K562 (cell line): Measurements from ENCODE around the gene SP6. TPM values are rescaled to one million over a fixed set of nuclear protein-coding genes. Genes with fewer than 3 reads are reported as not detected.

ENCODE experiments used
- C11orf30 ChIP-seq: fragments of 450-650 bp; IDR thresholded peaks from 2 replicates; pipeline ENCODE4 v1.6.1; 2016; ENCODE audit warnings: low read depth, mild to moderate bottlenecking
- CEBPZ ChIP-seq: fragments of 150-350 bp; IDR thresholded peaks from 2 replicates; pipeline ENCODE4 v1.6.1; 2014; ENCODE audit warnings: low read depth, mild to moderate bottlenecking, low read length, borderline replicate concordance
- CHCHD3 ChIP-seq: fragments of 250-450 bp; sonication (Bioruptor Pico); IDR thresholded peaks from 2 replicates; pipeline ENCODE4 v2.1.2; 2022; ENCODE audit warnings: mild to moderate bottlenecking
- CTBP1 ChIP-seq: fragments of 450-650 bp; IDR thresholded peaks from 2 replicates; pipeline ENCODE4 v1.6.1; 2016; ENCODE audit warnings: borderline replicate concordance
- CTCF ChIP-seq, 3 experiments: IDR thresholded peaks in 2 of 3; conservative IDR thresholded peaks in 1 of 3; 2 replicates each; pipeline ENCODE4 v1.5.1; 2011 to 2012; ENCODE audit warnings: low read length in 3 of 3, mild to moderate bottlenecking in 3 of 3, control low read depth in 2 of 3, improper control_type of control experiment in 1 of 3, inconsistent platforms in 1 of 3, low read depth in 1 of 3, mixed read lengths in 1 of 3, moderate library complexity in 1 of 3; ENCODE audit not compliant: insufficient read depth in 2 of 3
- EHMT2 ChIP-seq: fragments of 450-650 bp; IDR thresholded peaks from 2 replicates; pipeline ENCODE4 v1.6.1; 2018; ENCODE audit warnings: antibody characterized with exemption
- HDAC2 ChIP-seq: fragments of 450-650 bp; IDR thresholded peaks from 2 replicates; pipeline ENCODE4 v1.6.1; 2016; ENCODE audit warnings: mild to moderate bottlenecking
- MECOM ChIP-seq: fragments of 250-450 bp; sonication (Bioruptor Pico); IDR thresholded peaks from 2 replicates; pipeline ENCODE4 v1.8.0; 2022; ENCODE audit warnings: inconsistent platforms
- NCOA2 ChIP-seq, 2 experiments: fragments of 450-650 bp; IDR thresholded peaks; 2 replicates each; pipeline ENCODE4 v1.6.1; 2018; ENCODE audit warnings: mild to moderate bottlenecking in 2 of 2, moderate library complexity in 1 of 2; ENCODE audit not compliant: partially characterized antibody in 2 of 2
- PML ChIP-seq: IDR thresholded peaks from 2 replicates; pipeline ENCODE4 v1.6.1; 2012; ENCODE audit warnings: low read length, inconsistent platforms
- RBM22 ChIP-seq: fragments of 200-400 bp; formaldehyde crosslinking; IDR thresholded peaks from 2 replicates; pipeline ENCODE4 v1.6.1; 2018; ENCODE audit warnings: low read length, low read depth; ENCODE audit not compliant: poor library complexity, severe bottlenecking
- RFX1 ChIP-seq: fragments of 450-650 bp; IDR thresholded peaks from 2 replicates; pipeline ENCODE4 v1.6.1; 2016; ENCODE audit warnings: mild to moderate bottlenecking, moderate library complexity
- SIN3B ChIP-seq: fragments of 450-650 bp; IDR thresholded peaks from 2 replicates; pipeline ENCODE4 v1.6.1; 2017; ENCODE audit warnings: low read depth, mild to moderate bottlenecking, moderate library complexity
- STAT5A ChIP-seq: IDR thresholded peaks from 2 replicates; pipeline ENCODE4 v1.6.1; 2012; ENCODE audit warnings: low read length, inconsistent platforms, borderline replicate concordance
- TAF9B ChIP-seq: fragments of 450-650 bp; IDR thresholded peaks from 2 replicates; pipeline ENCODE4 v1.6.1; 2018; ENCODE audit warnings: mild to moderate bottlenecking; ENCODE audit not compliant: partially characterized antibody
- TBP ChIP-seq: optimal IDR thresholded peaks from 2 replicates; pipeline ENCODE3; 2011; ENCODE audit warnings: low read depth, low read length, improper control_type of control experiment
- ZNF146 ChIP-seq: IDR thresholded peaks from one replicate; pipeline ENCODE4 v1.6.1; 2018; ENCODE audit warnings: missing compliant biosample characterization; ENCODE audit not compliant: unreplicated experiment
- ZNF174 ChIP-seq: fragments of 250-450 bp; sonication (Bioruptor Pico); IDR thresholded peaks from 2 replicates; pipeline ENCODE4 v1.4.0; 2020; ENCODE audit warnings: mild to moderate bottlenecking
- ZNF583 ChIP-seq: fragments of 250-450 bp; sonication (Bioruptor Pico); IDR thresholded peaks from 2 replicates; pipeline ENCODE4 v1.4.0; 2020
- ZNF586 ChIP-seq: fragments of 450-650 bp; formaldehyde crosslinking; conservative IDR thresholded peaks from 2 replicates; pipeline ENCODE4 v1.4.0; 2020; ENCODE audit warnings: mild to moderate bottlenecking, moderate library complexity
- ZNF639 ChIP-seq, 2 experiments: fragments of 200-800 bp in 1 of 2; sonication (Bioruptor generic) in 1 of 2; sonication (generic) in 1 of 2; formaldehyde crosslinking in 1 of 2; IDR thresholded peaks in 1 of 2; conservative IDR thresholded peaks in 1 of 2; 2 replicates each; pipeline versions ENCODE4 v1.5.0 to v1.6.1; 2016 to 2020; ENCODE audit warnings: missing compliant biosample characterization in 1 of 2, missing genetic modification characterization in 1 of 2, missing genetic modification reagents in 1 of 2
- polyA plus RNA-seq, 8 experiments: library from polyadenylated mRNA; depleted of rRNA in 4 of 8; stranded (reverse) in 5 of 8; unstranded in 3 of 8; fragments of >200 nt; fragmentation: Nextera tagmentation in 2 of 8; fragmentation: Illumina TruSeq in 1 of 8; extraction: Ambion mirVana in 2 of 8; extraction: Trizol in 1 of 8; gene quantifications; 2 replicates each; pipeline versions ENCODE4 v1.2.1 to v1.2.3, GENCODE V29; 2011 to 2014; ENCODE audit warnings: inconsistent platforms in 1 of 8, missing spikeins in 1 of 8
- total RNA-seq, 7 experiments: library from RNA; depleted of rRNA in 6 of 7; stranded (reverse); fragments of >200 nt in 6 of 7; fragmentation: Illumina TruSeq in 2 of 7; extraction: Trizol in 2 of 7; gene quantifications; 2 replicates each; pipeline versions ENCODE4 v1.2.1 to v1.2.3, GENCODE V29; 2011 to 2021; ENCODE audit warnings: low replicate concordance in 1 of 7

Gene SP6
- total and polyA plus RNA-seq, 9 of the 15 experiments (the other 6 are each of a cell fraction or from before 2014, with no cell fraction given), result 0.11 to 7.9 (median 2.2) TPM

GRCh38 chr17:47850692-47851573 is at the start of gene SP6 (continued):
- TF ChIP-seq ZNF639 (CRISPR knock-in tag; conservative IDR thresholded peaks at IDR 0.05 in 1 of 2, IDR thresholded peaks at IDR 0.05 in 1 of 2), result peak in 1 of 2 experiments; percentile 53; a peak in 2 of 4 replicates
- TF ChIP-seq RFX1, result no peak
- TF ChIP-seq EHMT2, result no peak
- TF ChIP-seq ZNF146 (CRISPR knock-in tag), result no peak
- peak in 2 of 3 experiments; percentile 26 to 41; a peak in 3 of 6 replicates for TF ChIP-seq CTCF (IDR thresholded peaks at IDR 0.05 in 2 of 3, conservative IDR thresholded peaks at IDR 0.05 in 1 of 3; ENCODE audit: insufficient read depth in 2 of 3, low read depth in 1 of 3, low read length in 3 of 3)
- TF ChIP-seq NCOA2 (IDR thresholded peaks at IDR 0.05; ENCODE audit: partially characterized antibody in 2 of 2), result no peak
- TF ChIP-seq MECOM (CRISPR knock-in tag), result no peak
- TF ChIP-seq C11orf30, result no peak
- TF ChIP-seq TBP, result peak; percentile 86
- no peak for TF ChIP-seq ZNF586 (CRISPR knock-in tag)
- no peak for TF ChIP-seq CEBPZ
- no peak for TF ChIP-seq CHCHD3 (CRISPR knock-in tag)
- TF ChIP-seq RBM22, result peak; percentile 36
- peak; percentile 17; the same call in 1 of the 2 replicates for TF ChIP-seq ZNF583
- no peak for TF ChIP-seq TAF9B
- no peak for TF ChIP-seq PML
- no peak for TF ChIP-seq HDAC2
- no peak for TF ChIP-seq ZNF174 (CRISPR knock-in tag)
- TF ChIP-seq CTBP1, result peak; percentile 95
- 0 out of 2 replicates have a peak, but pooled peaks have one; percentile 17 for TF ChIP-seq SIN3B
- no peak for TF ChIP-seq STAT5A
